ENCODE results near the gene WDR44. TPM values are rescaled to one million over a fixed set of nuclear protein-coding genes. Genes with fewer than 3 reads are reported as not detected.

The WDR44 gene
- total and polyA plus RNA-seq, 2 of the 4 experiments (the other 2 are of a cell fraction), result 10.0 to 11.8 TPM

GRCh38 chrX:118464501-118464900 lies 118.6 kb downstream of the WDR44 start:
- Histone ChIP-seq H3K9ac (ENCODE audit: low read depth, low read length) (no peak overlapping the region), H2BK20ac (ENCODE audit: low read depth, low read length) (no peak overlapping the region), H3K9me3 (ENCODE audit: control insufficient read depth, insufficient read depth, low read length) (no peaks in the 10 kb centered on the region), H4K20me1 (ENCODE audit: insufficient read depth, low read length) (no peaks in the 10 kb centered on the region), H3K23ac (ENCODE audit: low read depth, low read length) (no peak overlapping the region), H4K91ac (ENCODE audit: insufficient read depth, low read depth, low read length) (no peak overlapping the region), H3K4ac (ENCODE audit: low read depth, low read length) (no peak overlapping the region), H2AK5ac (ENCODE audit: low read depth, low read length) (no peak overlapping the region), H3K9me1 (ENCODE audit: insufficient read depth, low read length) (no peaks in the 10 kb centered on the region), H4K8ac (ENCODE audit: low read depth in 2 of 2, low read length in 2 of 2) (no peak overlapping the region), H3K4me1 (ENCODE audit: control insufficient read depth, insufficient read depth, low read length) (no peaks in the 10 kb centered on the region), H3K14ac (replicated peaks; ENCODE audit: low read depth, low read length) (no peak overlapping the region), H3K18ac (ENCODE audit: low read depth, low read length) (no peak overlapping the region), H3K79me1 (ENCODE audit: low read depth in 1 of 2, low read length in 2 of 2) (no peaks in the 10 kb centered on the region), H2BK5ac (ENCODE audit: low read depth, low read length, poor library complexity, severe bottlenecking) (no peak overlapping the region), H2BK120ac (ENCODE audit: low read depth, low read length) (no peak overlapping the region), H2BK15ac (ENCODE audit: low read depth, low read length) (no peak overlapping the region), H2AFZ (replicated peaks; ENCODE audit: low read length, poor library complexity) (no peak overlapping the region), H3K4me3 (ENCODE audit: insufficient read depth, low read depth, low read length) (no peak overlapping the region), H3K4me2 (ENCODE audit: low read depth, low read length) (no peak overlapping the region), H3K36me3 (ENCODE audit: control insufficient read depth, insufficient read depth, low read length) (no peaks in the 10 kb centered on the region), H3K27ac (ENCODE audit: insufficient read depth, low read length) (no peak overlapping the region), H4K5ac (ENCODE audit: low read depth, low read length) (no peak overlapping the region), H2AK9ac (replicated peaks; ENCODE audit: low read depth, low read length, poor library complexity) (no peak overlapping the region), H3K56ac (ENCODE audit: extremely low read depth, insufficient read depth, low read length) (no peak overlapping the region), H3K27me3 (ENCODE audit: control insufficient read depth, insufficient read depth, low read length) (no peaks in the 10 kb centered on the region)
- no TSS peak for BruUV-seq (replicated peaks)
- DNase-seq (no peak), ATAC-seq (ENCODE audit: low read depth) (no peak)
- WGBS, 2 experiments (ENCODE audit: extremely low coverage in 2 of 2, insufficient read length in 1 of 2), result no CpG with 5 or more reads among the region's 6 CpGs
- TF ChIP-seq MAZ (IDR thresholded peaks at IDR 0.05; ENCODE audit: borderline replicate concordance, low read depth, low read length), result no peak
- no peak for TF ChIP-seq RCOR1 (IDR thresholded peaks at IDR 0.05; ENCODE audit: insufficient replicate concordance, low read length)
- TF ChIP-seq CTCF (conservative IDR thresholded peaks at IDR 0.05; ENCODE audit: low read depth, low read length), result no peak
- no peak for TF ChIP-seq BHLHE40 (IDR thresholded peaks at IDR 0.05; ENCODE audit: low read depth, low read length)
- no peak for TF ChIP-seq CHD1 (IDR thresholded peaks at IDR 0.05; ENCODE audit: low read depth, low read length)
- no peak for TF ChIP-seq MXI1 (IDR thresholded peaks at IDR 0.05; ENCODE audit: borderline replicate concordance, low read depth, low read length)
- TF ChIP-seq RAD21 (IDR thresholded peaks at IDR 0.05; ENCODE audit: low read length), result no peak
- TF ChIP-seq CEBPB (IDR thresholded peaks at IDR 0.05; ENCODE audit: low read depth, low read length), result no peak
- in situ Hi-C loops (cut with MboI; ENCODE audit: low sequenced_read_pairs), result loop anchor here (10.0 to 25.0 kb wide), 2 partner anchors 120 to 348 kb away; partner anchors contain the start of gene ZCCHC12
- dilution Hi-C loops (cut with HindIII; ENCODE audit: low sequenced_read_pairs, unreplicated experiment), result no loop called here
- ChIA-PET CTCF (no interaction called here), POLR2A (ENCODE audit: unreplicated experiment) (no interaction called here)
- intact Hi-C loops (cut with micrococcal nuclease), result no loop called here

Data from IMR-90 (cell line).